ENCODE measurements around the gene SCN8A.

- TF ChIP-seq CTCF (IDR thresholded peaks at IDR 0.05) = no peak
- TF ChIP-seq POLR2A (IDR thresholded peaks at IDR 0.05) = no peak
Observed at GRCh38 chr12:51647647-51648046, 56.6 kb downstream of the SCN8A start.

Data from prostate gland (tissue), 2 donors.